ENCODE data around the gene PERM1.
"Not testable (repeated sequence)": the region's sequence is repeated elsewhere in the genome, so short reads cannot be mapped to it uniquely, and the experiment has no call there.

Gene PERM1

GRCh38 chr1:952603-953002, 29.3 kb downstream of the PERM1 start:
- no peak overlapping the region for H3K27ac ChIP-seq (ENCODE audit: low read length)
- H3K36me3 ChIP-seq (ENCODE audit: control insufficient read depth, low read depth, low read length), result peaks cover 73% of the 10 kb centered on the region

GRCh38 chr1:952201-952600, 29.7 kb downstream of the PERM1 start:
- no peak overlapping the region for H3K9ac ChIP-seq (ENCODE audit: low read length)
- H3K4me1 ChIP-seq (ENCODE audit: control insufficient read depth, low read depth, low read length), result no peaks in the 10 kb centered on the region
- no peak overlapping the region for H3K4me3 ChIP-seq (ENCODE audit: low read length)
- peaks cover 74% of the 10 kb centered on the region for H3K36me3 ChIP-seq (ENCODE audit: control insufficient read depth, low read depth, low read length)
- H3K9me3 ChIP-seq (ENCODE audit: control insufficient read depth, low read depth, low read length), result no peaks in the 10 kb centered on the region
- H3K27ac ChIP-seq (ENCODE audit: low read length), result no peak overlapping the region
- H3K27me3 ChIP-seq (ENCODE audit: control insufficient read depth, insufficient read depth, low read length), result no peaks in the 10 kb centered on the region

More at GRCh38 chr1:952603-953002, 29.3 kb downstream of the PERM1 start:
- H3K4me1 ChIP-seq (ENCODE audit: control insufficient read depth, low read depth, low read length), result no peaks in the 10 kb centered on the region
- H3K9ac ChIP-seq (ENCODE audit: low read length), result no peak overlapping the region
- no peaks in the 10 kb centered on the region for H3K9me3 ChIP-seq (ENCODE audit: control insufficient read depth, low read depth, low read length)
- no peak overlapping the region for H3K4me3 ChIP-seq (ENCODE audit: low read length)
- no peaks in the 10 kb centered on the region for H3K27me3 ChIP-seq (ENCODE audit: control insufficient read depth, insufficient read depth, low read length)

GRCh38 chr1:951364-951763, 30.5 kb downstream of the PERM1 start:
- no peaks in the 10 kb centered on the region for H3K27me3 ChIP-seq (ENCODE audit: control insufficient read depth, insufficient read depth, low read length)
- no peak overlapping the region for H3K4me3 ChIP-seq (ENCODE audit: low read length)
- no peaks in the 10 kb centered on the region for H3K4me1 ChIP-seq (ENCODE audit: control insufficient read depth, low read depth, low read length)
- no peak overlapping the region for H3K27ac ChIP-seq (ENCODE audit: low read length)
- H3K36me3 ChIP-seq (ENCODE audit: control insufficient read depth, low read depth, low read length), result peaks cover 76% of the 10 kb centered on the region
- H3K9ac ChIP-seq (ENCODE audit: low read length), result no peak overlapping the region
- H3K9me3 ChIP-seq (ENCODE audit: control insufficient read depth, low read depth, low read length), result no peaks in the 10 kb centered on the region

GRCh38 chr1:950881-951280, 31.0 kb downstream of the PERM1 start:
- no peaks in the 10 kb centered on the region for H3K4me1 ChIP-seq (ENCODE audit: control insufficient read depth, low read depth, low read length)
- H3K9ac ChIP-seq (ENCODE audit: low read length), result no peak overlapping the region
- H3K36me3 ChIP-seq (ENCODE audit: control insufficient read depth, low read depth, low read length), result peaks cover 72% of the 10 kb centered on the region
- no peak overlapping the region for H3K27ac ChIP-seq (ENCODE audit: low read length)
- H3K27me3 ChIP-seq (ENCODE audit: control insufficient read depth, insufficient read depth, low read length), result no peaks in the 10 kb centered on the region
- no peaks in the 10 kb centered on the region for H3K9me3 ChIP-seq (ENCODE audit: control insufficient read depth, low read depth, low read length)
- no peak overlapping the region for H3K4me3 ChIP-seq (ENCODE audit: low read length)

- Histone ChIP-seq H3K9ac (ENCODE audit: low read length) (no peak overlapping the region), H3K36me3 (ENCODE audit: control insufficient read depth, low read depth, low read length) (peaks cover 65% of the 10 kb centered on the region), H3K27ac (ENCODE audit: low read length) (no peak overlapping the region), H3K27me3 (ENCODE audit: control insufficient read depth, insufficient read depth, low read length) (no peaks in the 10 kb centered on the region), H3K4me1 (ENCODE audit: control insufficient read depth, low read depth, low read length) (no peaks in the 10 kb centered on the region), H3K4me3 (ENCODE audit: low read length) (no peak overlapping the region), H3K9me3 (ENCODE audit: control insufficient read depth, low read depth, low read length) (no peaks in the 10 kb centered on the region)
Measured at GRCh38 chr1:950268-950667, 31.6 kb downstream of the PERM1 start.

- peaks cover 17% of the 10 kb centered on the region for H3K27me3 ChIP-seq (ENCODE audit: control insufficient read depth, insufficient read depth, low read length)
- H3K4me3 ChIP-seq (ENCODE audit: low read length), result no peak overlapping the region
- H3K9me3 ChIP-seq (ENCODE audit: control insufficient read depth, low read depth, low read length), result no peaks in the 10 kb centered on the region
- H3K4me1 ChIP-seq (ENCODE audit: control insufficient read depth, low read depth, low read length), result no peaks in the 10 kb centered on the region
- no peak overlapping the region for H3K27ac ChIP-seq (ENCODE audit: low read length)
- H3K36me3 ChIP-seq (ENCODE audit: control insufficient read depth, low read depth, low read length), result peaks cover 44% of the 10 kb centered on the region
- no peak overlapping the region for H3K9ac ChIP-seq (ENCODE audit: low read length)
Measured at GRCh38 chr1:947958-948357, 33.9 kb downstream of the PERM1 start.

- H3K27me3 ChIP-seq (ENCODE audit: control insufficient read depth, insufficient read depth, low read length), result peaks cover 28% of the 10 kb centered on the region
- H3K9ac ChIP-seq (ENCODE audit: low read length); H3K4me3 ChIP-seq (ENCODE audit: low read length); H3K9me3 ChIP-seq (ENCODE audit: control insufficient read depth, low read depth, low read length); H3K4me1 ChIP-seq (ENCODE audit: control insufficient read depth, low read depth, low read length); H3K27ac ChIP-seq (ENCODE audit: low read length): not testable (repeated sequence)
- H3K36me3 ChIP-seq (ENCODE audit: control insufficient read depth, low read depth, low read length), result peaks cover 34% of the 10 kb centered on the region
Measured at GRCh38 chr1:946811-947210, 35.1 kb downstream of the PERM1 start.

GRCh38 chr1:945688-946556, 36.0 kb downstream of the PERM1 start:
- H3K27ac ChIP-seq (ENCODE audit: low read length), result no peak overlapping the region
- peaks cover 37% of the 10 kb centered on the region for H3K27me3 ChIP-seq (ENCODE audit: control insufficient read depth, insufficient read depth, low read length)
- H3K4me3 ChIP-seq (ENCODE audit: low read length), result no peak overlapping the region
- H3K9ac ChIP-seq (ENCODE audit: low read length), result no peak overlapping the region
- H3K4me1 ChIP-seq (ENCODE audit: control insufficient read depth, low read depth, low read length), result no peaks in the 10 kb centered on the region
- H3K36me3 ChIP-seq (ENCODE audit: control insufficient read depth, low read depth, low read length), result peaks cover 31% of the 10 kb centered on the region
- H3K9me3 ChIP-seq (ENCODE audit: control insufficient read depth, low read depth, low read length), result no peaks in the 10 kb centered on the region

GRCh38 chr1:944341-945325, 37.3 kb downstream of the PERM1 start:
- H3K4me1 ChIP-seq (ENCODE audit: control insufficient read depth, low read depth, low read length), result no peaks in the 10 kb centered on the region
- H3K27me3 ChIP-seq (ENCODE audit: control insufficient read depth, insufficient read depth, low read length), result peaks cover 50% of the 10 kb centered on the region
- H3K9me3 ChIP-seq (ENCODE audit: control insufficient read depth, low read depth, low read length), result no peaks in the 10 kb centered on the region
- H3K27ac ChIP-seq (ENCODE audit: low read length), result no peak overlapping the region
- no peak overlapping the region for H3K4me3 ChIP-seq (ENCODE audit: low read length)
- H3K36me3 ChIP-seq (ENCODE audit: control insufficient read depth, low read depth, low read length), result peaks cover 20% of the 10 kb centered on the region
- no peak overlapping the region for H3K9ac ChIP-seq (ENCODE audit: low read length)

- H3K27ac ChIP-seq (ENCODE audit: low read length), result no peak overlapping the region
- no peaks in the 10 kb centered on the region for H3K9me3 ChIP-seq (ENCODE audit: control insufficient read depth, low read depth, low read length)
- H3K4me1 ChIP-seq (ENCODE audit: control insufficient read depth, low read depth, low read length), result no peaks in the 10 kb centered on the region
- peaks cover 12% of the 10 kb centered on the region for H3K36me3 ChIP-seq (ENCODE audit: control insufficient read depth, low read depth, low read length)
- H3K9ac ChIP-seq (ENCODE audit: low read length), result no peak overlapping the region
- peaks cover 59% of the 10 kb centered on the region for H3K27me3 ChIP-seq (ENCODE audit: control insufficient read depth, insufficient read depth, low read length)
- no peak overlapping the region for H3K4me3 ChIP-seq (ENCODE audit: low read length)
Measured at GRCh38 chr1:943545-944340, 38.1 kb downstream of the PERM1 start.

All from iPS-18a (cell line).